ENCODE results near the gene MKNK1. TPM values are rescaled to one million over a fixed set of nuclear protein-coding genes. Genes with fewer than 3 reads are reported as not detected.

MKNK1 gene
- total RNA-seq, 1 experiment from 2014 or later: 103 TPM

GRCh38 chr1:46528297-46528955, 75.6 kb downstream of the MKNK1 start:
- Histone ChIP-seq H3K4me2 (no peak overlapping the region), H3K4me1 (replicated peaks; ENCODE audit: insufficient read depth) (peaks cover 21% of the 10 kb centered on the region), H3F3A (ENCODE audit: insufficient read depth, low read depth) (peaks cover under 1% of the 10 kb centered on the region; the same call in 1 of the 2 replicates), H3K79me2 (ENCODE audit: low read depth) (no peaks in the 10 kb centered on the region), H4K20me1 (ENCODE audit: insufficient read depth) (no peaks in the 10 kb centered on the region), H2AFZ (no peak overlapping the region), H3K9me3 (ENCODE audit: insufficient read depth, low read depth) (no peaks in the 10 kb centered on the region), H3K27me3 (ENCODE audit: insufficient read depth, low read depth) (peaks cover under 1% of the 10 kb centered on the region), H3K27ac (no peak overlapping the region), H3K36me3 (ENCODE audit: low read depth) (no peaks in the 10 kb centered on the region), H3K9me2 (ENCODE audit: insufficient read depth) (no peaks in the 10 kb centered on the region), H3K4me3 (no peak overlapping the region)
- CTCF ChIA-PET: interaction anchor here (1.1 to 2.2 kb wide), 3 partner anchors 9 to 82 kb away, joined by 3 to 14 read pairs (median 8); no protein-coding TSS in a partner anchor
- TF ChIP-seq EZH2 (IDR thresholded peaks at IDR 0.05; ENCODE audit: low read depth): no peak
- no peak; the same call in 1 of the 2 replicates for TF ChIP-seq CTCF (conservative IDR thresholded peaks at IDR 0.05)
- POLR2A ChIA-PET (ENCODE audit: unreplicated experiment): no interaction called here
- peak in 1 of 2 experiments; percentile 17 for DNase-seq
- BruUV-seq (replicated peaks): no TSS peak
- intact Hi-C loops (cut with micrococcal nuclease; ENCODE audit: unreplicated experiment): loop anchor here (1.0 kb wide), 3 partner anchors 51 to 122 kb away; no protein-coding TSS in a partner anchor

DNA sequence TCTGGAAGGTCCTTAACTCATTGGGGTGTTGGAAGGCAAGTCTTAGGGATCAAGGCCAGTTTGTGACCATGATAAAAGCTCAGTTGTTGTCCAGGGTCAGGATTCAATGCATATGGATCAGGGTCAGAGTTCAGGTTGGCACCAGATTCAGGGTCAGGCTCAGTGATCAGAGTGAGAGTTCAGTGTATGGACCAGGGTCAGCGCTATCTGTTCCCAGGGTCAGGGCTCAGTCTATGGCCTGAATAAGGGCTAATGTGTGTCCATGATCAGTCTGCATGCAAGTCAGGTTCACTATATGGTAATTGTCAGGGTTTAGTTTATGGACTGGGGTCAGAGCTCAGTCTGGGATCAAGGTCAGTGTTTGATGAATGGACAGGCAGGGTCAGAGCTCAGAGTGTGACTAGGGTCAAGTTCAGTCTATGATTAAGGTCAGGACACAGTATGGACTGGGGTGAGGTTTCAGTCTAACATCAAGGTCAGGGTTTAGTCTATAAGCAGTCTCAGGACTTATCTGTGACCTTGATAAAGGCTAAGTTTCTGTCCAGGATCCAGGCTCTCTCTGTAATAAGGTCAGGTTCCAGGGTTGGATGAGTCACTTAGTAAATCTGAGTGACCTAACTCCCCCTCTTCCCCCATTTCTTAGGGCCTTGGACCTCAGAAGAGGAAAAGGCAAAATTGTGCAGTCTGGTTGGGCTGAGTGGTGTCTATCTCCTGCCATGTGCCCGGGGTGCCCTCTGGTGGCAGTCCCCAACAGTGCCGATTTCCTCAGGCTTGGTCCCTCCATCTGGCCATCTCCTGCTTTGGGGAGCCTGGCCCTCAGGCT, 76.4 kb downstream of the MKNK1 start:
- intact Hi-C loops (cut with micrococcal nuclease; ENCODE audit: unreplicated experiment): loop anchor here (1.0 kb wide), 3 partner anchors 50 to 121 kb away; no protein-coding TSS in a partner anchor
- no peaks in the 10 kb centered on the region for H3K9me3 ChIP-seq (ENCODE audit: insufficient read depth, low read depth)
- ChIA-PET POLR2A (ENCODE audit: unreplicated experiment) (no interaction called here), CTCF (interaction anchor here (0.6 to 2.2 kb wide), 6 partner anchors 10 to 726 kb away, joined by 3 to 14 read pairs (median 4); no protein-coding TSS in a partner anchor)
- BruUV-seq (replicated peaks): no TSS peak
- H3K27me3 ChIP-seq (ENCODE audit: insufficient read depth, low read depth): no peaks in the 10 kb centered on the region
- no peaks in the 10 kb centered on the region for H3K79me2 ChIP-seq (ENCODE audit: low read depth)
- no peaks in the 10 kb centered on the region for H3K9me2 ChIP-seq (ENCODE audit: insufficient read depth)
- no peak overlapping the region for H3K4me2 ChIP-seq
- no peak overlapping the region for H3K4me3 ChIP-seq
- peak; percentile 64 to 87 for DNase-seq
- no peaks in the 10 kb centered on the region for H3K36me3 ChIP-seq (ENCODE audit: low read depth)
- TF ChIP-seq EZH2 (IDR thresholded peaks at IDR 0.05; ENCODE audit: low read depth) (no peak), CTCF (conservative IDR thresholded peaks at IDR 0.05) (peak; percentile 92)
- no peak overlapping the region for H3K27ac ChIP-seq
- peaks cover 8% of the 10 kb centered on the region; the same call in 1 of the 2 replicates for H3F3A ChIP-seq (ENCODE audit: insufficient read depth, low read depth)
- no peaks in the 10 kb centered on the region for H4K20me1 ChIP-seq (ENCODE audit: insufficient read depth)
- peaks cover 28% of the 10 kb centered on the region for H3K4me1 ChIP-seq (replicated peaks; ENCODE audit: insufficient read depth)
- H2AFZ ChIP-seq: no peak overlapping the region

DNA sequence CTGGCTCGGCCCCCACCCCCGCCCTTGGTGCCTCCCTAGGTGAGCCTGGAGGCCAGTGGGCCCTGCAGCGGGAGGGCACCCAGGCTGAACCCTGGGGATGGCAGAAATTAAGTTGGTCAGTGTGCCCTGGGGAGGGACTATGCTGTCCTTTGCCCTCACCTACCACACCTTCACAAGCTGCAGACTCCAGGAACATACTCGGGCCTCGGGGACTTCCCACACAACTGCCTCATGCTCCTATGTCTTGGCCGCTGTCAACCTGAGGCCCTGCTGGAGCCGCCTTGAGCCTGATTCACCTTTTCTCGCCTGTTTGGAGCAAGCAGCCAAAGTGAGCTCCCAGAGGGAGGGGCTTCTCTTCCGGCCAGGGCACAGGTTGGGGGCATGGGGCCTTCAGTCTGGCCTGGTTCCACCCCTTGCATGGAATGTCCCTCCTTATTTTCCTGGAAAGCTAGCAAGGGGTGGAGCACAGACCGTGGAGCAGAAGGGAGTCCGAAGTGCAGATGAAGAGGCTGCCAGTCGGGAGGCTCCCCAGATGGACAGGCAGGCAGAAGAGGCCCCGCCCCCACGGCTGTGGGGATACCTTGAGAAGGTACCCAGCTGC, 77.3 kb downstream of the MKNK1 start:
- Histone ChIP-seq H4K20me1 (ENCODE audit: insufficient read depth) (no peaks in the 10 kb centered on the region), H3K27ac (no peak overlapping the region), H3K4me3 (no peak overlapping the region), H3K9me3 (ENCODE audit: insufficient read depth, low read depth) (no peaks in the 10 kb centered on the region), H3K4me1 (replicated peaks; ENCODE audit: insufficient read depth) (peaks cover 37% of the 10 kb centered on the region), H3K27me3 (ENCODE audit: insufficient read depth, low read depth) (no peaks in the 10 kb centered on the region), H3K36me3 (ENCODE audit: low read depth) (no peaks in the 10 kb centered on the region), H3K79me2 (ENCODE audit: low read depth) (no peaks in the 10 kb centered on the region), H3F3A (ENCODE audit: insufficient read depth, low read depth) (peaks cover 17% of the 10 kb centered on the region), H3K4me2 (no peak overlapping the region), H2AFZ (no peak overlapping the region), H3K9me2 (ENCODE audit: insufficient read depth) (no peaks in the 10 kb centered on the region)
- intact Hi-C loops (cut with micrococcal nuclease; ENCODE audit: unreplicated experiment): no loop called here
- no TSS peak for BruUV-seq (replicated peaks)
- POLR2A ChIA-PET (ENCODE audit: unreplicated experiment): no interaction called here
- CTCF ChIA-PET: interaction anchor here (0.7 to 2.2 kb wide), 9 partner anchors 9 to 601 kb away, joined by 3 to 16 read pairs (median 5); no protein-coding TSS in a partner anchor
- TF ChIP-seq CTCF (conservative IDR thresholded peaks at IDR 0.05) (no peak), EZH2 (IDR thresholded peaks at IDR 0.05; ENCODE audit: low read depth) (no peak)
- DNase-seq: peak; percentile 26 to 43
